Measurements from ENCODE around the gene CDK6. TPM values are rescaled to one million over a fixed set of nuclear protein-coding genes. Genes with fewer than 3 reads are reported as not detected.

The CDK6 gene
- total and polyA plus RNA-seq, 10 of the 15 experiments (the other 5 are each of a cell fraction or from before 2014, with no cell fraction given), result 8.0 to 118 (median 45.8) TPM

- ChIA-PET SMC1A (ENCODE audit: uncharacterized antibody, unreplicated experiment) (interaction anchor here (0.6 kb wide), 1 partner anchor 531 kb away, joined by 3 read pairs; no protein-coding TSS in a partner anchor), RAD21 (ENCODE audit: unreplicated experiment) (no interaction called here), POLR2A (interaction anchor here (0.6 kb wide), 1 partner anchor 25 kb away, joined by 3 read pairs; no protein-coding TSS in a partner anchor), CTCF (interaction anchor here (1.0 to 1.9 kb wide), 3 partner anchors 10 to 29 kb away, joined by 3 to 5 read pairs (median 3); partner anchors contain the start of genes PEX1 and RBM48)
- Histone ChIP-seq H3K36me3 (ENCODE audit: control insufficient read depth in 2 of 2, insufficient read depth in 2 of 2, low read length in 1 of 2) (peaks cover 0 to 2% of the 10 kb centered on the region in 2 experiments; a peak in 2 of 4 replicates), H4K20me1 (ENCODE audit: control insufficient read depth, insufficient read depth) (no peaks in the 10 kb centered on the region), H2AFZ (ENCODE audit: control insufficient read depth, low read depth, low read length) (no peak overlapping the region), H3K79me2 (ENCODE audit: control insufficient read depth, insufficient read depth, low read length) (no peaks in the 10 kb centered on the region), H3K4me1 (ENCODE audit: control insufficient read depth, insufficient read depth, low read length) (no peaks in the 10 kb centered on the region), H3K9me3 (replicated peaks; ENCODE audit: control insufficient read depth, insufficient read depth, low read length) (no peaks in the 10 kb centered on the region), H3K27me3 (replicated peaks in 1 of 2; ENCODE audit: control insufficient read depth in 2 of 2, insufficient read depth in 2 of 2, low read length in 1 of 2) (no peaks in the 10 kb centered on the region), H3K4me2 (ENCODE audit: control insufficient read depth, insufficient read depth) (no peak overlapping the region), H3K9ac (ENCODE audit: control insufficient read depth, insufficient read depth, low read length) (no peak overlapping the region), H3K4me3 (no peak overlapping the region), H3K27ac (ENCODE audit: control insufficient read depth, insufficient read depth) (no peak overlapping the region)
- intact Hi-C loops (cut with micrococcal nuclease; ENCODE audit: unreplicated experiment), result no loop called here
- no peak for FAIRE-seq
- BruUV-seq (replicated peaks), result no TSS peak
- no peak for DNase-seq (ENCODE audit: low read depth, low spot score)
- no peak for TF ChIP-seq CHD1 (IDR thresholded peaks at IDR 0.05; ENCODE audit: low read depth, low read length)
- TF ChIP-seq, protein P1, sequence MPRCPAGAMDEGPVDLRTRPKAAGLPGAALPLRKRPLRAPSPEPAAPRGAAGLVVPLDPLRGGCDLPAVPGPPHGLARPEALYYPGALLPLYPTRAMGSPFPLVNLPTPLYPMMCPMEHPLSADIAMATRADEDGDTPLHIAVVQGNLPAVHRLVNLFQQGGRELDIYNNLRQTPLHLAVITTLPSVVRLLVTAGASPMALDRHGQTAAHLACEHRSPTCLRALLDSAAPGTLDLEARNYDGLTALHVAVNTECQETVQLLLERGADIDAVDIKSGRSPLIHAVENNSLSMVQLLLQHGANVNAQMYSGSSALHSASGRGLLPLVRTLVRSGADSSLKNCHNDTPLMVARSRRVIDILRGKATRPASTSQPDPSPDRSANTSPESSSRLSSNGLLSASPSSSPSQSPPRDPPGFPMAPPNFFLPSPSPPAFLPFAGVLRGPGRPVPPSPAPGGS (IDR thresholded peaks at IDR 0.05; ENCODE audit: borderline replicate concordance, insufficient read depth, low read depth, low read length, poor library complexity, severe bottlenecking), result peak; percentile 9
- ATAC-seq, result peak; percentile 39
- in situ Hi-C loops (cut with MboI), result no loop called here
- WGBS (ENCODE audit: insufficient coverage, insufficient replicate concordance, low lambda C conversion rate, missing lambda C conversion rate), result 100% methylated on average over 2 of the region's 2 CpGs
Measured at GRCh38 chr7:92557249-92557648, 279.1 kb downstream of the CDK6 start.

Small RNAs within 50 kb of the gene (small RNA-seq; reads per million reads assigned to genes)
- not detected for gene RNU6-10P

Other genes with a start within 250 kb of the CDK6 start
- gene FAM133B, start 246.2 kb downstream of the CDK6 start, total RNA-seq (2014; rRNA removed), result 19.9 and 27.6 TPM in 2 replicates
- 48.9 and 49.5 TPM in 2 replicates for gene FAM133B, start 246.2 kb downstream of the CDK6 start, total RNA-seq (2014; rRNA removed; fragmentation: Illumina TruSeq; extraction: Trizol)
- 20.8 and 23.7 TPM in 2 replicates for gene FAM133B, start 246.2 kb downstream of the CDK6 start, total RNA-seq (2021)
- gene FAM133B, start 246.2 kb downstream of the CDK6 start, polyA plus RNA-seq (2011; rRNA removed), result 47.1 and 68.8 TPM in 2 replicates
- gene FAM133B, start 246.2 kb downstream of the CDK6 start, polyA plus RNA-seq (2014; fragmentation: Illumina TruSeq; extraction: Trizol), result 40.0 and 52.8 TPM in 2 replicates
- 10 to 100 TPM; 31.0 to 39.7 TPM for gene FAM133B, start 246.2 kb downstream of the CDK6 start, polyA plus RNA-seq (2014; fragmentation: Nextera tagmentation; extraction: Ambion mirVana)
- gene FAM133B, start 246.2 kb downstream of the CDK6 start, polyA plus RNA-seq (2014; rRNA removed), result 18.6 and 21.3 TPM in 2 replicates
- gene FAM133B, start 246.2 kb downstream of the CDK6 start, polyA plus RNA-seq (2016; fragmentation: Nextera tagmentation; extraction: Ambion mirVana), result 10 to 100 TPM; 31.3 to 35.3 TPM

Data from GM12878 (cell line).